HS-5 (cell line): Measurements from ENCODE around the gene TRIM37.
"Not testable (repeated sequence)": the region's sequence is repeated elsewhere in the genome, so short reads cannot be mapped to it uniquely, and the experiment has no call there.

Experiments
- DNase-seq: peaks from one replicate; pipeline ENCODE4 v3.0.0-alpha.2; 2012; ENCODE audit warnings: low read depth

Gene TRIM37

DNA sequence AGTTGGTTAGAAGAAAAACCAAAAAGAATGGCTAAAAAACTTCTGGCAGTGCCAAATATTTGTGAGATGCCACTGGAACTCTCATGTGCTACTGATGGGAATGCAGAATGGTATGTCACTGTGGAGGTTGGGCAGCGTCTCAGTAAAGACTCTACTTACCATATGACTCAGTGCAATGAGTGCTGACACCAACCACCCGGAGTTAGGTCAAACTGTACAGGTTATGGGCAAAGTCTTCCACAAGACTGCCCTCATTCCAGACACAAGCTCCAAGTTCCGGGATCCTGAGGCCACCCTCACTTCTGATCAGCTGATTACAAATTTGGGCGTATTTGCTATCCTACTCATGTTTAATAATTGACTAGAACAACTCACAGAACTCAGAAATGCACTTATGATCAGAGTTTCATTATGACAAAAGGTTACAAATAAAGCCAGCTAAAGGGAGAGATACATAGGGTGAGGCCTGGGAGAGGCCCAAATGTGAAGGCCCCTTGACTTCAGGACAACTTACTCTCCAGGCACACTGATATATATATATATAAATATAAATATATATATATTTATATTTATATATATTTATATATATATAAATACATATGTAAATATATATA is 114.9 kb downstream of the TRIM37 start:
- DNase-seq, result peak; percentile 20

DNA sequence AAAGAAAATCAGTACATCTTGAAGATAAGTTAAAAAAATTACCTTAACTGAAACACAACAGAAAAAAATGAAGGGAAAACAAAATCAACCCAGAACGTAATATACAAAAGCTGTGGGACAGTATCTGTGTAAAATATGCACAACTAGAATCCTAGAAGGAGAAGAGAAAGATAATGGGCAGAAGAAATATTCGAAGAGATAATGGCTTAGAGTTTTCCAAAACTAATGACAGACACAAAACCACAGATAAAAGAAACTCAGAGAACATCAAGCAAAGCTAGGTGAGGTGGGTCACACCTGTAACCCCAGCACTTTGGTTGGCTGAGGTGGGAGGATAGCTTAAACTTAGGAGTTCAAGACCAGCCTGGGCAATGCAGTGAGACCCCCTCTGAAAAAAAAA is 117.1 kb downstream of the TRIM37 start:
- DNase-seq, result no peak

DNA sequence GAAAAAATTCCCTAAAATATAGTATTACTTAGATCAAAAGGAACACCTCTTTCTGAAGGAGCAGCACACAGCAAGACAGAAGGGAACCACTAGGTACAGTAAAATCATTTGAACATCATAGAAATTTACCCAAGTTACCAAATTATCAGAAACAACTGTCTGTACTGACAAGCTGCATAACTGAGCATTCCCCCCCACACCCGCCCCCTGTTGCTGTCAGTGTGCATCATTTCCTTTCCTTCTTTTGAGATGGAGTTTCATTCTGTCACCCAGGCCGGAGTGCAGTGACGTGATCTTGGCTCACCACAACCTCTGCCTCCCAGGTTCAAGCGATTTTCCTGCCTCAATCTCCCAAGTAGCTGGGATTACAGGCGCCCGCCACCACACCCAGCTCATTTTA is 120.7 kb downstream of the TRIM37 start:
- DNase-seq, result no peak

DNA sequence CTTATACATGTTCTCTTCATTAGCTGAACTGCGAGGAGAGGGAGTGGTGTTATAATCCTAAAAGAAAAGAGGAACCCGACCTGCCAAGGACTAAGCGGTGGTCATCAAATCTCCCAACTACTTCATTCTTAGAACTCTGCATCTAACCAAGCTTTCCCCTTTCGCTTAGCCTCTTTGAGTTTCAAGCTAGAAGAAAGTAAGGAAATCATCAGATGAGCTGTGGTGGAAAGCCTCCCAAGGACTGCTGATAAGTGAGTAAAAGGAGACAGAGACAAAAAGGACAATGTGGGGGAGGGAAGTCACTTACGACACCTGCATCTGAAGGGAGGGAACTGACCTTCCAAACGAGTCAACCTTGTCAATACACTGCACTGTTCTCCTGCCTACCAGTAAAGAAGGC is 121.3 kb downstream of the TRIM37 start:
- DNase-seq, result no peak

DNA sequence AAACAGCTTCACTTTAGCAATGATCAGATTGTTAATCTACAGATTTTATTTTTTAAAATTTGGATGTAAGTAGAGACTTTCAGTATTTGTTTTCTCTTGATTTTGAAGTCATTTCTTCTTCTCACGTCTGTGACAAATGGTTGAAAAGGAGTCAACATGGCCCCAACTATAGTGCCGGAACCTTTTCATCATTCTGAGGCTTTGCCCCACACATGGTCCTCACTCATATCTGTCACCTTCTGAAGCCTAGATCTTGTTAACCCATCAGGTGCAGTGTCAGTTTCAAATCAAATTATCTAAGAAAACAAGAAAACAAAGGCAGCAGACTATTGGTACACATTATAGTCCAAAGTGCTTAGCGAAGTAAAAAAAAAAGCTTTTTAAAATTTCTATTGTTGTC is 124.1 kb downstream of the TRIM37 start:
- no peak for DNase-seq

DNA sequence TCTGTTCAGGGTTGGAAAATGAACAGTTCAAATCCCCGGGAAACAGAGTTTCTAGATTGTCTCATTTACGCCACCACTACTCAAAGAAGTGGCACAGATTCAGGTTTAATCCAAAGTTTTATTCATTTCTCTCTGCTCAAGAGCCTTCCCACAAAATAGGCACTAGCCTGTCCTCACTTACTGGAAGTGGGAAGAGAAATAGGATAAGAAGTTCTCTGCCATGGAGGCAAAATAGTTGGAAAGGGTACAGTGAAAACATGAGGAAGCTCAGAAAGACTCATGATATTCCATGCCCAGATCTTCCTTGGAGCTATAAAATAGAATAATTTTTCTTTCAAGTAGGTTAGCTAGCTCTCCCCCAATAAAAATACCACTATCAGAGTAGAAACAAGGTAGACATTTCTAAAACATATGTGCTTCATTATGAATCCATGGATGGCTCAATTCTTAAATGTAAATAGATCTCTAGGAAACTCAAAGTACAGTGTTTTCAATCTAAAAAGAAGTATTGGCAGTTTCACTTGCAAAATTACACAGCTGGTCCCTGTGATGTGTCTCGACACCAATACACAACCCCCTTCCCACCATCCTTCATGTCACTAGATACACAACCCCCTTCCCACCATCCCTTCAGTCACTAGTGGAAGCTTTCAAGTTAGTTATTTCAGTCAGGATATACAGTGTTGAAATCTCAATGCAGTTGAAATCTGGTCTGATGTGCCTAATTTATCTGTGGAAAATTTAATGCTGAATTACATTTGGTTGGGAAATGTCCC is 125.8 kb downstream of the TRIM37 start:
- DNase-seq, result no peak

DNA sequence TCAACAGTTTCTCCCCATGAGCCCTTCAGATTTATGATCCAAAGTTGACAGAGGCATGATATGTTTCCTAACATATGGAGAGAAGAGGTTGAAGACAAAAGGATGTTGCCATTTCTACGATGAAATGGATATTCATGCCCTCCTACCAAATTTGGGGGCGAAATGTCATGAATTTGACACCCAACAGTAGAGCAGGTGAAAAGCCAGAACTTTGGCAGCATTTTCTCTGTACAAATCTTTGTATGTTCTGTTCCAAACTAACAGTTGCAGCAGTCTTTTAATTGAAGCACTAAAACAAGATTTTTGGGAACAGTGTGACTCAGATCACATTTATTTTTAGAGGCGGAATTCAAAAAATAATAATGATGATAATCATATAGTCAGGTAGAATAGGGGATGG is 130.1 kb downstream of the TRIM37 start:
- no peak for DNase-seq

DNA sequence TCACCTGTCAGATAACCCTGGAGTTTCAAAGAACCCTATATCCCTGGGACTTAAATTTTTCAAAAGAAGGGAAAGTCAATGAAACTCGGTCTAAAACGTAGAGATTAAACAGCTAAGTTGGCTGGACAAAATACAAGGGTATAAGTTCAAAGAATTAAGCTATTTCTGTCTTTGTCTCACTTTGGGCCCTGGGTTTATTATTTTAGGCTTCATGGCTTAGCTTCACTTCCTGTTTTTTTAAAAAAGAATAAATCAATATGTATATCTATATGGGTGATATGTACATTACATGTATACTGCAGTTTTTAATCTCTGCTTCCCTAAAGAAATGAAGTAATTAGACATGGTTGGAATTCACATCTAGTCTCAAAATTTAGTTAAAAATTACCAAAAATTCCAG is 132.3 kb downstream of the TRIM37 start:
- DNase-seq, result no peak

DNA sequence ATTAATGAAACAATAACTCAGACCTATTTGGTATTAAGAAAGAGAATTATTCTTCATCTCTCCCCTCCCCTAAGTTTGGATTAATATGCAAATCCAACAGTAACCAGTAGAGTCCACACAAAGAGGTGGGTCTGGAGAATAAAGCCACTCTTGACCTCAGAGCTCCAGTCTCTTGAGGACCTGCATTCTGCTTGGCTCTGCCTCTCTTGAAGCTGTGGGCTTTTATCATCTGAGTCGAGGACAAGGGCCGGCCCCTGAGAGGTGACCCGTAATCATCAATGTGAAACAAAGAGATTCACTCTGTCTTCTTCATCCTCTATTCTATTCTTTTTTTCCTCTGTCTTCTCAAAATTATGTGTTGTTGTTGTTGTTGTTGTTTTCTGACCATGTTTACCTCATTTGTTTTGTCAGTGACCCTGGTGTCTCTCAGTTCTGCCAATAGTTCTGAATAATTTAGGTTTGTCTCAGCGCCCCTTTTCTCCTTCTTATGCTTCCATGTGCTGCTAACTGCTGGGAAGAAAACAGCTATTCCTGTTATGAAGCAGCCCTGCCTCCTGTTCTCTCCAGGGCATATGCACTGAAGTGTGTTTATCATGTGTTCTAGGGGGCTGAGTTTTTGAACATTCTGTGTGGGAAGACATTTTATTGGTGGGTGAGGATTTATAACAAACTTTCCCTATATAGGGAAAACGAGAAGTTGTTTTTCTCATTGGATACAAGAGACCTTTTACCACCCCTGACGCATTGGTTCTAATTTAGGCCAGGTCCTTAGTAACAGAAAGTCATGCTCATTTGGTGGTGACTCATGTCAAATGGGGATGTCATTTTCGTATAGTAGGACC is 135.8 kb downstream of the TRIM37 start:
- DNase-seq, result no peak

DNA sequence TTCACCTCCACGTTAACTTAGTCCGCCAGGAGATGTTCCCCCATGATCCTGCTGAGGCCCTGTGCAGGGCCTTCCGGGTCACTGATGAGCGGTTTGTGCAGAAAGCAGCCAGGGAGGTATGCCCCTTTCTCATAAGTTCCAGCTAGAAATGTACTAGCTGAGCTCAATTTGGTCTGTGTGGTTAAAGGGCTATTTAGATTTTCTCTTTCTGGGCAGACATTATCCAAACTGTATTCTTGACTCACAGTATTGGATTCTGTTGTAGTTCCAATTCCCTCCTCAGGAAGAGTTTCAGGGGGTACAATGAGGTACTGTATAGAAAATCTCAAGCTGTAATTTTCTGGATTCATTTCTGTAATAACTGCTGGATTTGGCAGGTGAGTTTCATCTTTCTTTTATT is 137.1 kb downstream of the TRIM37 start:
- DNase-seq, result no peak

DNA sequence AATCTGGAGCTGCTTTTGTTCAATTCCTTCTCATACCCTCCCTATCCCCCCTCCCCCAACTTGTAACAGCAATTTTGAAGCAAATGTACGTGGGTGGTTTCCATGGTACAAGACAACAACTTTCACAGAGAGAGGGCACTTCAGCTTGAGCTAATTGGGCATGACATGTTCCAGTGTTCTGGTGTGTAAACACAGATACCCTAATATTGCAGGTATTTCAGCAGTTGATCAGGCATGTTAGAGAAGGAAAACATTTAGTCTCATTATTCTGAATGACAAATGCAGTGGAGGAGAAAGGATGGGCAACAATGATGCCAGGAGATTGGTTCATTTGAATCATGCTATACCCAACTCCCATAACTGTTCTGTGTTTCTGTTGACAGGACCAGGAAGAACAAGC is 137.5 kb downstream of the TRIM37 start:
- DNase-seq, result no peak

DNA sequence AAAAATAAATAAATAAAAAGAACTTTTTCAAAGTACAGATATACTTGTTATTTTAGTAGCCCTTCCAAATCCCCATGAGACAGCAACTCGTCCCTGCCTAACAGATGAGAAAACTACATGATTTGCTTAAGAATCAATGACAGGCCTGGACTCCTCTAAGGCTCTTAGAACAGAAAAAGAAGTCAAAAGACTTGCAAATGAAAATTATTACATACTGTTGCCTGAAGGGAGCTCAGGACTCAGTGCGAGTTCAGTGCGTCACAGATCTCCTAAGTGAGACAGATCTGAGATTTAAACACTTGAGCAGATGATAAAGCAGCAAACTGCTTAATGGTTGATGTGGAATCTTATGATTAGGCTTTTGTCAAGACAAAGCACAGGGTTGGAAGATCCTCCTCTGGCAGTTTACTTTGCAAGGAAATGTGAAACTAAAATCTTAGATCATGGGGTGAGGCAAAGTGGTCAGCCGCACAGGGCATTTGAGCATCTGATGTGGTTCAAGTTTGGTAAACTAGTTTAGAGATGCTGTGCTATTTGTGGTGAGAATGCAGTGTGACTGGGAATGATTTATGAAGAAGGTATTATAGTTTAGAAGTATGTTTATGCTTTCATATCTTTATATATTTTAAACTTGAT is 138.1 kb downstream of the TRIM37 start:
- no peak for DNase-seq

DNA sequence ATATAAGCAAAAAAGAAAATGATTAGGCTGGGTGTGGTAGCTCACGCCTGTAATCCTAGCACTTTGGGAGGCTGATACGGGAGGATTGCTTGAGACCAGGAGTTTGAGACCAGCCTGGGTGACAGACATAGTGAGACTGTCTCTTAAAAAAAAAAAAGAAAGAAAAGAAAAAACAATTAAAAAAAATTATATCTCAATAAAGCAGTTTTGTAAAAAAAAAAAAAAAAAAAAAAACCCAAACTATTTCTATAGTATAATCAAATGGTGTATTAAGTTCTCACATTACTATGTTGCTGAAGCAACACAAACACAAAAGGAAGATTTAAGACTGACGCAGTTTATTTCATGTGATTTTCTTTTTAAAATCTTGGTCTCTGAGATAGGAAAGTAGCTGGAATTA is 140.5 kb downstream of the TRIM37 start:
- DNase-seq, result no peak

DNA sequence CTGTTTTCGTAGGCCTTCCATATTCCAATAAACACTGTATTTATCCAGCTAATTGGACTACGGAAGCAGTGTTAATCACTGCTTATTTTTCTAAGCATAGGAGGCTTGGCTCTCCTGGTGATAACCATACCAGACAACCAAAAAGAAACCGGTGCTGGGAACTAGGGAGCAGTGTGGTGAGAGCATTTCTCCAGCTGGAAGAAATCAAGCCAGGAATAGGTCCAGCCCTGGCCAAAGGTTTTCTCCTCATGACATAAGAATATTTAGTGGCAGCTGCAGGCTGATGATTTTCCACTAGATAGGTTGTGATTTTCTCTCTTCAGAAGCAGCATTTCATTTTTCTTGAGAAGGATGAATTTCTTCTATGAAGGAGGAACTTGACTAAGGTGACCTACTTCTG is 141.5 kb downstream of the TRIM37 start:
- no peak for DNase-seq

DNA sequence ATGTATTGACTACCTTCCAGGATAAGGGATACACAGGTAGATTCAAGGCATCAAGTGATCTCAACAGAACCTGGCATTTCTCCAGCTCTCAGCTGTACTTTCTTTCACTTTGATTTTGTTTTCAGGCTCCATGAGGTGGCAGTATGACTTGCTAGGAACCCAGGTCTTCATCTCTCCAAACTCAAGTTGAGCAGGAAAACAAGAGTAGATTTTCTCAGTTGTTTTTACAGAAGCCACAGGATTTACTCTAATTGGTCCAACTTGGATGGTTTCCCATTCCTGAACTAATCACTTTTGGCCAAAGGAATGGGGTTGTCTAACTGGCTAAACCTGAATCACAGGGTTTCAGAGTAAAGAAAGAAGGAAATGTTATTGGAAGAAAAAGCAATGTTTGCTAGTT is 146.6 kb downstream of the TRIM37 start:
- peak; percentile 23 for DNase-seq

DNA sequence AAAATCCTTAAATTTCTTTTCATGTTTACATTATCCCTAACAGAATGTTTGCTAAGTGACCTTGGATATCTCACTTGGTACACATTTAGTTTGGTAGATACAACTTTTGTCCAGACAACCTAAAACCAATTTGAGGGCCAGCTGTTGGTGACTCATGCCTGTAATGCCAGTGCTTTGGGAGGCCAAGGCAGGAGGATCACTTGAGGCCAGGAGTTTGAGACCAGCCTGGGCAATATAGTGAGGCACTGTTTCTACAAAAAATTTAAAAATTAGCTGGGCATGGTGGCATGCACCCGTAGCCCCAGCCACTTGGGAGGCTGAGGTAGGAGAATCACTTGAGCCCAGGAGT is 149.0 kb downstream of the TRIM37 start:
- not testable (repeated sequence) for DNase-seq

DNA sequence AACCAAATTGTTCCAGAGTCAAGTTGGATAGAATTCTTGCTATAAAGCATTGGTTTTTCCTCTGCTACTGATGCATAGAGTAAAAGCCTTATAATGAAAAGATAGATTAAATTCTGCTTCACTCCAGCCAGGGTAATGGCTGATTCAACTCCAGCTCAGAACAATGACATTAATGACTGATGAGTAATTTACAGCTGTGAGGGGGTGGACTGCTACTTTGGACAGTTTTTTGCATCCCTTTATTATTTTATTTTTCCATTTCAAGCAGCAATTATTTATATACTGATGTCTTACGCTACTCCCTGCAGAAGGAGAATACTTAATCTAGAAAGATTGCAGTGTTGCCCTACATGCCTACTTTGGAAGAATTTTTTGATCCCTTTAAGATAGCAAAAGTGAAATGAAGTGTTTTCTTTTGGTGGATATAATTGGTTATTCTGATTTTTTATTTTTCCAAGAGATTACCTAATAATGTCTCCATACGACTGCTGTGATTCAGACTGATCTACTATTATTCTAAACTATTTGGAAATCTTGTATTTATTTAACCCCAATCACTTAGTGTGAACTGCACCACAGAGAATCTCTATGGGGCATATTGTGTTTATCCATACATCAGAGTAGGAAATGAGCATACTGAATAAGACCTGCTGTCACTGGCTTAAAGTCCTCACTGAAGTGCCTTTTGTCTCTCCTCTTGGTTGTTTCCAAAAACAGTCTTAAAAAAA is 149.5 kb downstream of the TRIM37 start:
- peak; percentile 19 for DNase-seq

DNA sequence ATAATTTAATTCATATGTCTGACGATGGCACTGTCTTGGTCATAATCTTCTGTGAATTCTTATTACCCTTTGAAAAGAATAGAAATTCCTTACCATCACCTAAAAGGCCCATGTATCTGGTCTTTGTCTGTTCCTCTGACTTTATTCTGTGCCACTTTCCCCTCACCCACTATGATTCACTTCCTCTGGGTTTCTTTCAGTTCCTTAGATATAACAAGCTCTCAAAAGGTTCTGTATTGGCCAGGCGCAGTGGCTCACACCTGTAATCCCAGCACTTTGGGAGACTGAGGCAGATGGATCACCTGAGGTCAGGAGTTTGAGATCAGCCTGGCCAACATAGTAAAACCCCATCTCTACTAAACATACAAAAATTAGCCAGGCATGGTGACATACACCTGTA is 152.3 kb downstream of the TRIM37 start:
- DNase-seq, result not testable (repeated sequence)

DNA sequence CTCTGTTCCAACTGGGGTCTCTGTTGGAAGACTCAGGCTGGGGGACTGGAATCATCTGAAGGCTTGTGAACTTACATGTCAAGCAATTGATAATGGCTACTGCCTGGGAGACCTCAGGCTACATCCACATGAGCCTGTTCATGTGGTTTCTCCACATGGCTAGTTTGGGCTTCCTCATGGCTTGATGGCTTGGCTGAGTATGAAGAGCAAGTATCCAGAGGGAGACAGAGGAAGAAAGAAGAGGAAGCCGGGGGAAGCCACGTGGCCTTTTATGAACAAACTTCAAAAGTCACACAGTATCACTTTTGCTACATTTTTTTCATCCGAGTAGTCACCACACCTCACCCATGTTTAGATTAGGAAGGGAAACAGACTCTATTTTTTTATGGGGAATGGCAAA is 158.9 kb downstream of the TRIM37 start:
- no peak for DNase-seq

DNA sequence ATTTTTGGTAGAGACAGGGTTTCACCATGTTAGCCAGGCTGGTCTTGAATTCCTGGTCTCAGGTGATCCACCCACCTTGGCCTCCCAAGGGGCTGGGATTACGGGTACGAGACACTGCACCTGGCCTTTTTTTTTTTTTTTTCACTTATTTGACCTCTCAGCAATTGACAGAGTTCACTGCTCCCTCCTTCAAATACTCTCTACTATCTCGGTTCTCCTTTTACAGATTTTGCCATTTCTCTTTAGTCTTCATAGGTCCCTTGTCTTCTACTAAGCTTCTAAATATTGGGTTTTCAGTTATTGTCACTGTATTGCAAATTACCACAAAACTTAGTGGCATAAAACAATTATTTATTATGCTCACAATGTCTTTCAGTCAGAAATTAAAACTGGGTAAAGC is 159.3 kb downstream of the TRIM37 start:
- DNase-seq, result no peak

DNA sequence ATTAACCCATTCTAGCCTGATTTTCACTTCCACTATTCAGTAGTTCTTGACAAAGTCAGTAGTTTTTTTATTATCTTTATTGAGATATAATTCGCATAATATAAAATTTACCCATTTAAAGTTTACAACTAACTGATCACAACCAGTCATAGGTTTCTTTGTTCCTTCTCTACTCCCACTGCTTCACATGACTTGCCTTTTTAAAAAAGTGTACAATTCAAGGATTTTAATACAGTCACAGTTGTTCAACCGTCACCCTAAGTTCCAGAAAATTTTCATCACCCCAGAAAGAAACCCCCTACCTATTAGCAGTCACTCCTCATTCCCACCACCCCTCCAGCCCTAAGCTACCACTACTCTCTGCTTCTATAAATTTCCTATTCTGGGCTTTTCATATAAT is 162.5 kb downstream of the TRIM37 start:
- DNase-seq, result no peak

DNA sequence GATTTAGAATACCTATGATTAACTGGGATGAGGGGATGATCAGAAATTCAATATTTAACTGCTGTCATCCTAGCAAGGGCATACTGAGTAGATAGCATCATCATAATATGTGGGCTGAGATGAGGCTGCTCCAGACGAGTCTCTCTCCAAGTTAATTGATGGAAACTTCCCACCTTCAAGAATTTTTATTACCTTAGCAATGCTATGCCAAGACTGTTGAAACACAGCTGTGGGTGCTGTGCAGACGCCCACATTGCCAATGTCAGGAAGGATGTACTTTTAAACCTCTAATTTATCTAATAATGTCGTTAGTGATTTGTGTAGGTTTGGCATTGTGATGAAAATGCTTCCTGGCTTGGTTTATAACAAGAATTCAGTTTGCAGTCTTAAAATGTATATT is 170.4 kb downstream of the TRIM37 start:
- no peak for DNase-seq
